CD4-positive, alpha-beta T cell (primary cell): ENCODE data around the gene TLX2. TPM values are rescaled to one million over a fixed set of nuclear protein-coding genes. Genes with fewer than 3 reads are reported as not detected.
A peak's percentile ranks its signal among the peaks of the same experiment; 100 is the strongest.

Experiments
- ATAC-seq: fragments of 200-7000 bp; cut with Tn5 transposase; one replicate; pipeline ENCODE4 v1.10.0; 2022; ENCODE audit warnings: mild to moderate bottlenecking; ENCODE audit not compliant: poor library complexity
- CTCF ChIA-PET: fragments of 350-600 bp; sonication (Branson Sonifier 250); formaldehyde crosslinking; loops from one replicate; lab custom pipeline; 2021; ENCODE audit warnings: antibody characterized with exemption, inconsistent platforms; lab: Charles Lee
- POLR2A ChIA-PET: fragments of 350-600 bp; sonication (Branson Sonifier 250); formaldehyde crosslinking; loops from one replicate; lab custom pipeline; 2021; ENCODE audit warnings: antibody characterized with exemption, inconsistent platforms; lab: Charles Lee
- DNase-seq, 14 experiments: peaks; one replicate each; pipeline ENCODE4 v3.0.0-alpha.2; 2013 to 2020; ENCODE audit warnings: mixed read lengths in 2 of 14
- H3K27ac ChIP-seq, 2 donors: one replicate each; pipeline versions ENCODE4 v1.5.1 to v1.7.0; 2013; ENCODE audit warnings: low read length in 2 of 2, low read depth in 1 of 2, mild to moderate bottlenecking in 1 of 2
- H3K27me3 ChIP-seq, 2 experiments: 1 replicate in 1 of 2; 2 replicates in 1 of 2; pipeline versions ENCODE4 v1.6.1 to v1.7.0; 2013; ENCODE audit warnings: low read length in 2 of 2, control low read depth in 1 of 2, mild to moderate bottlenecking in 1 of 2, moderate library complexity in 1 of 2; ENCODE audit not compliant: insufficient read depth in 2 of 2, control insufficient read depth in 1 of 2
- H3K36me3 ChIP-seq: one replicate; pipeline ENCODE4 v1.6.1; 2013; ENCODE audit warnings: low read length, control low read depth; ENCODE audit not compliant: insufficient read depth
- H3K4me1 ChIP-seq: one replicate; pipeline ENCODE4 v1.6.1; 2013; ENCODE audit warnings: low read length, control low read depth; ENCODE audit not compliant: insufficient read depth
- H3K4me3 ChIP-seq: one replicate; pipeline ENCODE4 v1.5.1; 2013; ENCODE audit warnings: mild to moderate bottlenecking, low read length, moderate library complexity
- H3K9me3 ChIP-seq, 2 experiments: 1 replicate in 1 of 2; 2 replicates in 1 of 2; pipeline versions ENCODE4 v1.6.1 to v1.7.0; 2013; ENCODE audit warnings: low read length in 2 of 2, mild to moderate bottlenecking in 2 of 2, control low read depth in 1 of 2, moderate library complexity in 1 of 2; ENCODE audit not compliant: control insufficient read depth in 1 of 2, insufficient read depth in 1 of 2
- H3K27ac Mint-ChIP-seq: one replicate; pipeline ENCODE4 v1.8.0; 2020; ENCODE audit warnings: mixed read lengths
- H3K27me3 Mint-ChIP-seq: one replicate; pipeline ENCODE4 v1.8.0; 2021; ENCODE audit warnings: mixed read lengths
- H3K36me3 Mint-ChIP-seq: one replicate; pipeline ENCODE4 v1.8.0; 2021; ENCODE audit warnings: low read depth, mixed read lengths
- H3K4me1 Mint-ChIP-seq: one replicate; pipeline ENCODE4 v1.8.0; 2021; ENCODE audit warnings: low read depth, mixed read lengths
- H3K4me3 Mint-ChIP-seq: one replicate; pipeline ENCODE4 v1.8.0; 2020; ENCODE audit warnings: mild to moderate bottlenecking, mixed read lengths
- H3K9me3 Mint-ChIP-seq: one replicate; pipeline ENCODE4 v1.8.0; 2020; ENCODE audit warnings: mixed read lengths
- intact Hi-C, 2 experiments: fragments of 100-400 bp; cut with DNase I in 1 of 2; cut with micrococcal nuclease in 1 of 2; formaldehyde crosslinking; loops; one replicate each; pipeline versions ENCODE4 v1.15.1 to v1.9.0; 2023 to 2025; cut with DNase I, micrococcal nuclease
- total RNA-seq, 174 experiments: library from RNA in 2 of 174; stranded (reverse) in 2 of 174; gene quantifications; one replicate each; pipeline ENCODE4 v1.2.3 and lab custom pipeline; 2021 to 2026
- TF ChIP-seq, protein P1 (sequence below): fragments of 200-600 bp; IDR thresholded peaks from one replicate; pipeline ENCODE4 v1.8.0; 2022; ENCODE audit warnings: antibody characterized with exemption, mild to moderate bottlenecking

The TLX2 gene
- total RNA-seq, 2 experiments from 2014 or later: 0.14 to 0.30 TPM

- H3K4me1 ChIP-seq: peaks cover 4% of the 10 kb centered on the region
- ChIA-PET CTCF (no interaction called here), POLR2A (interaction anchor here (0.7 to 0.9 kb wide), 3 partner anchors 15 to 34 kb away, joined by 3 read pairs; partner anchors contain the start of gene INO80B)
- no peaks in the 10 kb centered on the region for H3K9me3 Mint-ChIP-seq
- intact Hi-C loops: no loop called here
- no peak overlapping the region for H3K4me3 Mint-ChIP-seq
- ATAC-seq (no peak), DNase-seq (no peak)
- no peak overlapping the region for H3K4me3 ChIP-seq
- no peak overlapping the region for H3K27ac ChIP-seq
- no peaks in the 10 kb centered on the region for H3K27me3 ChIP-seq
- TF ChIP-seq, protein P1, sequence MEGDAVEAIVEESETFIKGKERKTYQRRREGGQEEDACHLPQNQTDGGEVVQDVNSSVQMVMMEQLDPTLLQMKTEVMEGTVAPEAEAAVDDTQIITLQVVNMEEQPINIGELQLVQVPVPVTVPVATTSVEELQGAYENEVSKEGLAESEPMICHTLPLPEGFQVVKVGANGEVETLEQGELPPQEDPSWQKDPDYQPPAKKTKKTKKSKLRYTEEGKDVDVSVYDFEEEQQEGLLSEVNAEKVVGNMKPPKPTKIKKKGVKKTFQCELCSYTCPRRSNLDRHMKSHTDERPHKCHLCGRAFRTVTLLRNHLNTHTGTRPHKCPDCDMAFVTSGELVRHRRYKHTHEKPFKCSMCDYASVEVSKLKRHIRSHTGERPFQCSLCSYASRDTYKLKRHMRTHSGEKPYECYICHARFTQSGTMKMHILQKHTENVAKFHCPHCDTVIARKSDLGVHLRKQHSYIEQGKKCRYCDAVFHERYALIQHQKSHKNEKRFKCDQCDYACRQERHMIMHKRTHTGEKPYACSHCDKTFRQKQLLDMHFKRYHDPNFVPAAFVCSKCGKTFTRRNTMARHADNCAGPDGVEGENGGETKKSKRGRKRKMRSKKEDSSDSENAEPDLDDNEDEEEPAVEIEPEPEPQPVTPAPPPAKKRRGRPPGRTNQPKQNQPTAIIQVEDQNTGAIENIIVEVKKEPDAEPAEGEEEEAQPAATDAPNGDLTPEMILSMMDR: no peak
- H3K4me1 Mint-ChIP-seq: peaks cover 4% of the 10 kb centered on the region
- H3K27ac Mint-ChIP-seq: no peak overlapping the region
- H3K36me3 Mint-ChIP-seq: peaks cover 78% of the 10 kb centered on the region
- no peaks in the 10 kb centered on the region for H3K9me3 ChIP-seq
- H3K27me3 Mint-ChIP-seq: no peaks in the 10 kb centered on the region
- peaks cover 66% of the 10 kb centered on the region for H3K36me3 ChIP-seq
Measured at GRCh38 chr2:74488643-74489481, 25.4 kb upstream of the TLX2 start.

GRCh38 chr2:74489906-74490305 lies 24.3 kb upstream of the TLX2 start:
- Histone ChIP-seq H3K27ac (no peak overlapping the region), H3K4me3 (no peak overlapping the region), H3K36me3 (peaks cover 69% of the 10 kb centered on the region), H3K27me3 (no peaks in the 10 kb centered on the region), H3K4me1 (no peaks in the 10 kb centered on the region), H3K9me3 (no peaks in the 10 kb centered on the region)
- intact Hi-C loops: no loop called here
- Mint-ChIP-seq H3K27me3 (no peaks in the 10 kb centered on the region), H3K4me3 (peak overlapping the region; percentile 20), H3K36me3 (peaks cover 79% of the 10 kb centered on the region), H3K4me1 (peaks cover 4% of the 10 kb centered on the region), H3K27ac (no peak overlapping the region), H3K9me3 (no peaks in the 10 kb centered on the region)
- DNase-seq (no peak), ATAC-seq (no peak)
- ChIA-PET CTCF (no interaction called here), POLR2A (no interaction called here)
- TF ChIP-seq, protein P1: no peak

GRCh38 chr2:74491648-74492544 lies 22.4 kb upstream of the TLX2 start:
- H3K9me3 Mint-ChIP-seq: no peaks in the 10 kb centered on the region
- no peaks in the 10 kb centered on the region for H3K4me1 Mint-ChIP-seq
- H3K36me3 Mint-ChIP-seq: peaks cover 61% of the 10 kb centered on the region
- ChIA-PET CTCF (no interaction called here), POLR2A (no interaction called here)
- no peak for DNase-seq
- H3K4me3 ChIP-seq: no peak overlapping the region
- TF ChIP-seq, protein P1: no peak
- no peak overlapping the region for H3K27ac ChIP-seq
- H3K36me3 ChIP-seq: peaks cover 56% of the 10 kb centered on the region
- H3K27me3 Mint-ChIP-seq: no peaks in the 10 kb centered on the region
- no peaks in the 10 kb centered on the region for H3K4me1 ChIP-seq
- no peak for ATAC-seq
- H3K9me3 ChIP-seq: no peaks in the 10 kb centered on the region
- intact Hi-C loops: no loop called here
- no peak overlapping the region for H3K27ac Mint-ChIP-seq
- H3K27me3 ChIP-seq: no peaks in the 10 kb centered on the region
- H3K4me3 Mint-ChIP-seq: no peak overlapping the region
